ENCODE results near the gene LOXL3.

LOXL3 gene, protein sequence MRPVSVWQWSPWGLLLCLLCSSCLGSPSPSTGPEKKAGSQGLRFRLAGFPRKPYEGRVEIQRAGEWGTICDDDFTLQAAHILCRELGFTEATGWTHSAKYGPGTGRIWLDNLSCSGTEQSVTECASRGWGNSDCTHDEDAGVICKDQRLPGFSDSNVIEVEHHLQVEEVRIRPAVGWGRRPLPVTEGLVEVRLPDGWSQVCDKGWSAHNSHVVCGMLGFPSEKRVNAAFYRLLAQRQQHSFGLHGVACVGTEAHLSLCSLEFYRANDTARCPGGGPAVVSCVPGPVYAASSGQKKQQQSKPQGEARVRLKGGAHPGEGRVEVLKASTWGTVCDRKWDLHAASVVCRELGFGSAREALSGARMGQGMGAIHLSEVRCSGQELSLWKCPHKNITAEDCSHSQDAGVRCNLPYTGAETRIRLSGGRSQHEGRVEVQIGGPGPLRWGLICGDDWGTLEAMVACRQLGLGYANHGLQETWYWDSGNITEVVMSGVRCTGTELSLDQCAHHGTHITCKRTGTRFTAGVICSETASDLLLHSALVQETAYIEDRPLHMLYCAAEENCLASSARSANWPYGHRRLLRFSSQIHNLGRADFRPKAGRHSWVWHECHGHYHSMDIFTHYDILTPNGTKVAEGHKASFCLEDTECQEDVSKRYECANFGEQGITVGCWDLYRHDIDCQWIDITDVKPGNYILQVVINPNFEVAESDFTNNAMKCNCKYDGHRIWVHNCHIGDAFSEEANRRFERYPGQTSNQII

GRCh38 chr2:74553892-74554819 is at the start of gene LOXL3, which contains the start of gene DOK1:
TSS of gene LOXL3 (minus strand) at chr2:74553942. CDS start at chr2:74552634, 1,308 bp downstream.
TSS of gene DOK1 (plus strand) at chr2:74554720. CDS start at chr2:74554755, 35 bp downstream.
- peaks cover 83% of the 10 kb centered on the region for H3K27me3 ChIP-seq (ENCODE audit: insufficient read depth, low read length)
- no peaks in the 10 kb centered on the region for H3K9me3 ChIP-seq (ENCODE audit: insufficient read depth, low read depth, low read length)
- H3K36me3 ChIP-seq (ENCODE audit: insufficient read depth, low read depth, low read length): no peaks in the 10 kb centered on the region
- no peak within 1 kb of the TSS for H3K27ac ChIP-seq (ENCODE audit: low read length)
- H3K4me1 ChIP-seq (ENCODE audit: insufficient read depth, low read length): peaks cover 15% of the 10 kb centered on the region
- peak within 1 kb of the TSS; percentile 75; the same call in 1 of the 2 replicates for H3K9ac ChIP-seq (ENCODE audit: low read depth, low read length)
- peak within 1 kb of the TSS; percentile 82 for H3K4me3 ChIP-seq (ENCODE audit: low read length)

- no peak overlapping the region for H3K4me3 ChIP-seq (ENCODE audit: low read length)
- 0 out of 2 replicates have a peak, but pooled peaks cover 6% of the 10 kb centered on the region for H3K27me3 ChIP-seq (ENCODE audit: insufficient read depth, low read length)
- no peak overlapping the region for H3K27ac ChIP-seq (ENCODE audit: low read length)
- no peaks in the 10 kb centered on the region for H3K4me1 ChIP-seq (ENCODE audit: insufficient read depth, low read length)
- no peaks in the 10 kb centered on the region for H3K9me3 ChIP-seq (ENCODE audit: insufficient read depth, low read depth, low read length)
- no peak overlapping the region for H3K9ac ChIP-seq (ENCODE audit: low read depth, low read length)
- H3K36me3 ChIP-seq (ENCODE audit: insufficient read depth, low read depth, low read length): no peaks in the 10 kb centered on the region
Observed at GRCh38 chr2:74602586-74603281, 49.0 kb upstream of the LOXL3 start.

- no peak overlapping the region for H3K9ac ChIP-seq (ENCODE audit: low read depth, low read length)
- 0 out of 2 replicates have a peak, but pooled peaks cover 6% of the 10 kb centered on the region for H3K27me3 ChIP-seq (ENCODE audit: insufficient read depth, low read length)
- H3K27ac ChIP-seq (ENCODE audit: low read length): no peak overlapping the region
- H3K36me3 ChIP-seq (ENCODE audit: insufficient read depth, low read depth, low read length): no peaks in the 10 kb centered on the region
- no peaks in the 10 kb centered on the region for H3K4me1 ChIP-seq (ENCODE audit: insufficient read depth, low read length)
- H3K9me3 ChIP-seq (ENCODE audit: insufficient read depth, low read depth, low read length): no peaks in the 10 kb centered on the region
- no peak overlapping the region for H3K4me3 ChIP-seq (ENCODE audit: low read length)
Observed at GRCh38 chr2:74599676-74600075, 45.9 kb upstream of the LOXL3 start.

- H3K27me3 ChIP-seq (ENCODE audit: insufficient read depth, low read length): 0 out of 2 replicates have a peak, but pooled peaks cover 6% of the 10 kb centered on the region
- no peak overlapping the region for H3K4me3 ChIP-seq (ENCODE audit: low read length)
- H3K27ac ChIP-seq (ENCODE audit: low read length): no peak overlapping the region
- no peak overlapping the region for H3K9ac ChIP-seq (ENCODE audit: low read depth, low read length)
- no peaks in the 10 kb centered on the region for H3K9me3 ChIP-seq (ENCODE audit: insufficient read depth, low read depth, low read length)
- H3K4me1 ChIP-seq (ENCODE audit: insufficient read depth, low read length): no peaks in the 10 kb centered on the region
- no peaks in the 10 kb centered on the region for H3K36me3 ChIP-seq (ENCODE audit: insufficient read depth, low read depth, low read length)
Observed at GRCh38 chr2:74597410-74597809, 43.7 kb upstream of the LOXL3 start.

DNA sequence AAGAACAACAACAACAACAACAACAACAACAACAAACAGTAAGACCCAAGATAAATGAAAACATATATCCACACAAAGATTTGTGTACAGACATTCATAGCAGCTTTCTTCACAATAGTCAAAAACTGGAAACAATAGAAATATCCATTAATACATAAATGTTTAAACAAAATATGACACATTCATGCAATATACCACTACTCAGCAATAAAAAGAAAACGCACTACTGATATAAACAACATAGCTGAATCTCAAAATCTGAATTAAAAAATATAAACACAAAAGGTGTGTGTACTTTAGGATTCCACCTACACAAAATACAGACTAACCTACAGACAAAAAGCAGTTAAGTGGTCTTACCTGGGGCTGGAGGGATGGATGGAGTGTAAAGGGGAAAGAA is 42.8 kb upstream of the LOXL3 start:
- Histone ChIP-seq H3K9me3 (ENCODE audit: insufficient read depth, low read depth, low read length) (no peaks in the 10 kb centered on the region), H3K27ac (ENCODE audit: low read length) (no peak overlapping the region), H3K4me1 (ENCODE audit: insufficient read depth, low read length) (no peaks in the 10 kb centered on the region), H3K4me3 (ENCODE audit: low read length) (no peak overlapping the region), H3K27me3 (ENCODE audit: insufficient read depth, low read length) (0 out of 2 replicates have a peak, but pooled peaks cover under 1% of the 10 kb centered on the region), H3K9ac (ENCODE audit: low read depth, low read length) (no peak overlapping the region), H3K36me3 (ENCODE audit: insufficient read depth, low read depth, low read length) (no peaks in the 10 kb centered on the region)

DNA sequence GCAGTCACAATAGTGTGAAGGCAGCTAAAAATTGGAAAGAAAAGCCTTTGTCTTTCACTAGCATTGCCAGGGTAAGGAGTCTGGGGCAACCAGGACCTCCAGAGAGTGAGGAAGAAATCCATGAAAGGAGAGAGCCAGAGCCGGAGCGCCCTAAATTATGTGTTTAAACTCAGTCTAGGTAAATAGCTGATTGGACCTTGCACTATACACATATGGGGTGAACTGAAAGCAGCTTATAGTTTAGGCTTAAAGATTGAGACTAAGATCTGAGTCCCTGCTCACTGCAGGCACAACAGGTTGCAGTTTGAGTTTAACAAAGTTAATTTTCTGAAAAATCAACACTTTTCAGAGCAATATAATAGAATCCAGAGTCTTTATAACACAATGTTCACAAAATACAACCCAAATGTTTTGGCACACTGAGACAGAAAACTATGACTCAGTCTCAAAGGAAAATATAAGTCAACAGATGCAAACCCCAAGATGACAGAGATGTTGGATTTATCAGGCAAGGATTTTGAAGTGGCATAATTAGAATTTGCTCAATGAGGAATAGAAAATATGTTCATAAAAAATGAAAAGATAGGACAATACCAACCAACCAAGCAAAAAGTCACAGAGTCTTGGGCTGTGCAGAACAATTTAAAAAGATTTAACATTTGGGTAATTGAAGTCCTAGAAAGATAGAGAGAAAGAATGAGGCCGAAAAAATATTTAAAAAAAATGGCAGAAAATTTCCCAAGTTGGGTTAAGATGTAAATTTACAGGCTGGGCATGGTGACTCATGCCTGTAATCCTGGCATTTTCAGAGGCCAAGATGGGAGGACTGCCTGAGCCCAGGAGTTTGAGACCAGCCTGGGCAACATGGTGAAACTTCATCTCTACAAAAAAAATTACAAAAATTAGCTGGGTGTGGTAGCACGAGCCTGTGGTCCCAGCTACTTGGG is 40.4 kb upstream of the LOXL3 start:
- H3K4me3 ChIP-seq (ENCODE audit: low read length): no peak overlapping the region

GRCh38 chr2:74588664-74589063 is 34.9 kb upstream of the LOXL3 start:
- Histone ChIP-seq H3K4me3 (ENCODE audit: low read length) (no peak overlapping the region), H3K4me1 (ENCODE audit: insufficient read depth, low read length) (peaks cover 6% of the 10 kb centered on the region), H3K9me3 (ENCODE audit: insufficient read depth, low read depth, low read length) (no peaks in the 10 kb centered on the region), H3K9ac (ENCODE audit: low read depth, low read length) (no peak overlapping the region), H3K36me3 (ENCODE audit: insufficient read depth, low read depth, low read length) (no peaks in the 10 kb centered on the region), H3K27ac (ENCODE audit: low read length) (no peak overlapping the region), H3K27me3 (ENCODE audit: insufficient read depth, low read length) (no peaks in the 10 kb centered on the region)

More for the DNA sequence above, 40.4 kb upstream of the LOXL3 start:
- H3K4me1 ChIP-seq (ENCODE audit: insufficient read depth, low read length): no peaks in the 10 kb centered on the region
- no peaks in the 10 kb centered on the region for H3K27me3 ChIP-seq (ENCODE audit: insufficient read depth, low read length)
- no peaks in the 10 kb centered on the region for H3K9me3 ChIP-seq (ENCODE audit: insufficient read depth, low read depth, low read length)
- no peaks in the 10 kb centered on the region for H3K36me3 ChIP-seq (ENCODE audit: insufficient read depth, low read depth, low read length)
- no peak overlapping the region for H3K9ac ChIP-seq (ENCODE audit: low read depth, low read length)
- no peak overlapping the region for H3K27ac ChIP-seq (ENCODE audit: low read length)

GRCh38 chr2:74587664-74588277 is 34.0 kb upstream of the LOXL3 start:
- H3K27me3 ChIP-seq (ENCODE audit: insufficient read depth, low read length): no peaks in the 10 kb centered on the region
- no peaks in the 10 kb centered on the region for H3K9me3 ChIP-seq (ENCODE audit: insufficient read depth, low read depth, low read length)
- no peaks in the 10 kb centered on the region for H3K36me3 ChIP-seq (ENCODE audit: insufficient read depth, low read depth, low read length)
- peak overlapping the region; percentile 39; the same call in 1 of the 2 replicates for H3K9ac ChIP-seq (ENCODE audit: low read depth, low read length)
- H3K4me1 ChIP-seq (ENCODE audit: insufficient read depth, low read length): peaks cover 6% of the 10 kb centered on the region
- H3K4me3 ChIP-seq (ENCODE audit: low read length): no peak overlapping the region
- no peak overlapping the region for H3K27ac ChIP-seq (ENCODE audit: low read length)

DNA sequence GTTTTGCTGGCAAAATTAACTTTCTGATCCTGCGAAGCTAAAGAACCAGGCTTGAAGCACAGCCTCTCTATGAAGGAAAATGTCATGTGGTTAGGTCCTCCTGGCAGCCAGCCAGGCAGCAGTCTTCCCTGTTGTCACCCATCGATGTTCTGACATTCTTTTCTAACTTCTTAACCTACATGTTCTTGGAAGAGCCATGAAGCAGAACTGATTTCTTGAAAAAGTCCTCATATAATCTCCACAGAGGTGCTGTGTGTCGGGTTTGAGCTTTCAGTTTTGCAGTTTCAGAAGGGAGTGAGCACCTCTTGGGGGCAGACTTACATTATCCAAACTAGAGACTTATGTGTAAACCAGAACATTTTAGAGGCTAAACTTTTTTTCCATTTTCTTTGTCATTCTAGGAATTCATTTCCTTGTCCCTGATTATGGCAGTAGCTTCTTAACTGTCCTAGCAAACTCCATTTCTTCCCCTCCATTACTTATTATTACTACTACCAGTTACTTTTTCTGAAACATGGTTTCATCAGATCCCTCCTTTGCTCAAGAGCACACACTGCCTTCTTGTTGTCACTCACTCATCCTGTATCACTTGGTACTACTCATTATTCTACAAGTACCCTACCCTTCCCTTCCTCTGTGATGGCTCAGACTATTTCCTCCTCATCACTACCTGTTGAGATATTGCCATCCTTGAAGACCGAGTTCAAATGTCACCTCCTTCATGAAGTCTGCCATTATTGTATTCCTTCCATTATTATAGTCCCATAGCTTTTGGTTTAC is 31.9 kb upstream of the LOXL3 start:
- Histone ChIP-seq H3K4me1 (ENCODE audit: insufficient read depth, low read length) (peaks cover 6% of the 10 kb centered on the region), H3K27me3 (ENCODE audit: insufficient read depth, low read length) (no peaks in the 10 kb centered on the region), H3K36me3 (ENCODE audit: insufficient read depth, low read depth, low read length) (no peaks in the 10 kb centered on the region), H3K4me3 (ENCODE audit: low read length) (no peak overlapping the region), H3K9ac (ENCODE audit: low read depth, low read length) (no peak overlapping the region), H3K9me3 (ENCODE audit: insufficient read depth, low read depth, low read length) (no peaks in the 10 kb centered on the region), H3K27ac (ENCODE audit: low read length) (no peak overlapping the region)

Measured in iPS-20b (cell line).